ENCODE data around the gene EEFSEC. TPM values are rescaled to one million over a fixed set of nuclear protein-coding genes. Genes with fewer than 3 reads are reported as not detected.

EEFSEC gene
- total and polyA plus RNA-seq, 2 of the 8 experiments (the other 6 are each of a cell fraction or from before 2014, with no cell fraction given): 13.1 to 19.8 TPM

DNA sequence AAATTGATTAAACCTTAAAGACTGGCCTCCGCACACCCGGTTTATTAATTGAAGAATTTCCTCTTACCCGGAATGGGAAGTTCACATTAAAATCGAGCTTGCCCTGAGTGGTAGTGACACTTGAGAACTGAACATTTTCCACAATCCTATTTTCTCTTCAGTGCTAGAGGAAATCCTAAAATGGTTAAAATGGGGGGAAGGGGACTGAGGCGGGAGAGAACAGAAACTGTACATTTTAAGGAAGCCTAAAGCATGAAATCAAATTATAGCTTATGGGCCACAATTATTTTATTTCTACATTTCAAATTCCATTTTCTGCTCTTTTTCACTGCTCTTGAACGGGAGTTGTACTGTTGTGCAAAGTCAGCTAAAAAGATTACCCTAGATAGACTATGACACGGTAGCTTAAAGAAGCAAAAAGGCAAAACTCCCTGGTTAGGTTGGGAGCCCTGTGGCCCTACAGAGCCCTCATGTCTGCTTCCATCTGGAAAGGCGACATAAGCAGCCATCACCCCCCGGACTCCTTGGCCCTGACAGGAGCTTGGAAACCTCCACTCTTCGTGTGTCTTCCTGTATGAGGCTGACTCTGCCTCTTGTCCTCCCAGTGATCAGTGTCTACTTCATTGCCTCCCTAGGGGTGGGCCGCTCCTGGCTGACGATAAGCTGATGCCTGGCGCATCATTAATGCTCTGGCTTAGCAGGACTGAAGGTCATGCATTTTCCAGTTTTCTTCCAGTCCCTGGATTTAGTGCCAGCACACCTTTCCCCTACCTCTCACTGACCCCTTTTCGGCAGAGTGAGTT, 79.3 kb downstream of the EEFSEC start (continued):
- TF ChIP-seq PHF8 (conservative IDR thresholded peaks at IDR 0.05; ENCODE audit: low read depth, low read length) (no peak), FOSL1 (IDR thresholded peaks at IDR 0.05; ENCODE audit: insufficient read depth, low read depth, low read length) (no peak), TCF12 (IDR thresholded peaks at IDR 0.05; ENCODE audit: low read depth, low read length) (no peak), SRF (IDR thresholded peaks at IDR 0.05; ENCODE audit: low read depth, low read length) (no peak), SP2 (IDR thresholded peaks at IDR 0.05; ENCODE audit: low read length) (no peak), SP4 (IDR thresholded peaks at IDR 0.05; ENCODE audit: low read length) (no peak)
